VCaP (cell line): Measurements from ENCODE around the gene GAB2.
"Not testable (repeated sequence)": the region's sequence is repeated elsewhere in the genome, so short reads cannot be mapped to it uniquely, and the experiment has no call there.

Experiments used
- H3K27ac ChIP-seq: fragments of 450-650 bp; 2 replicates; pipeline ENCODE4 v1.5.1; 2017
- TF ChIP-seq, protein P1 (sequence below): fragments of 450-650 bp; conservative IDR thresholded peaks from 2 replicates; pipeline ENCODE4 v1.5.1; 2017; ENCODE audit warnings: mild to moderate bottlenecking, moderate library complexity

GAB2 gene

DNA sequence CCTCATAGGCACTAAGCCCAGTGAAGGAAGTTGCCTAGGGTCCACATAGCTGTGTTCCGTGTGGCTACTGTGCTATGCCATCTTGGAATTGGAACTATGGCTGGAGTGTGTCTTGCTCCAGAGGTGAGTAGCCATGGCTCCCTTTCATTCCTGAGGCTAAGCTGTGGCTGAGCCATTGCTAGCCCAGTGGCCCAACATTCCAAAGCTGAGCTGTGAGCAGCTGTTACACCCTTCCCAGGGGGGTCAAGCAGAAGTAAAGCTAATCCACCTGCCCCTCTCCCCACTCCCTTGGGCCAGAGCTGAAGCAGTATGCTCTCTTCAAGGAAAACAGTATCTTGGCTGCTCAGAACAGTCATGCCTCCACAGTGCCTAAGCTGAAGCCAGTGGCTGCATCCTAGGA, 177.8 kb downstream of the GAB2 start:
- TF ChIP-seq, protein P1, sequence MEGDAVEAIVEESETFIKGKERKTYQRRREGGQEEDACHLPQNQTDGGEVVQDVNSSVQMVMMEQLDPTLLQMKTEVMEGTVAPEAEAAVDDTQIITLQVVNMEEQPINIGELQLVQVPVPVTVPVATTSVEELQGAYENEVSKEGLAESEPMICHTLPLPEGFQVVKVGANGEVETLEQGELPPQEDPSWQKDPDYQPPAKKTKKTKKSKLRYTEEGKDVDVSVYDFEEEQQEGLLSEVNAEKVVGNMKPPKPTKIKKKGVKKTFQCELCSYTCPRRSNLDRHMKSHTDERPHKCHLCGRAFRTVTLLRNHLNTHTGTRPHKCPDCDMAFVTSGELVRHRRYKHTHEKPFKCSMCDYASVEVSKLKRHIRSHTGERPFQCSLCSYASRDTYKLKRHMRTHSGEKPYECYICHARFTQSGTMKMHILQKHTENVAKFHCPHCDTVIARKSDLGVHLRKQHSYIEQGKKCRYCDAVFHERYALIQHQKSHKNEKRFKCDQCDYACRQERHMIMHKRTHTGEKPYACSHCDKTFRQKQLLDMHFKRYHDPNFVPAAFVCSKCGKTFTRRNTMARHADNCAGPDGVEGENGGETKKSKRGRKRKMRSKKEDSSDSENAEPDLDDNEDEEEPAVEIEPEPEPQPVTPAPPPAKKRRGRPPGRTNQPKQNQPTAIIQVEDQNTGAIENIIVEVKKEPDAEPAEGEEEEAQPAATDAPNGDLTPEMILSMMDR = no peak
- no peak overlapping the region for H3K27ac ChIP-seq

DNA sequence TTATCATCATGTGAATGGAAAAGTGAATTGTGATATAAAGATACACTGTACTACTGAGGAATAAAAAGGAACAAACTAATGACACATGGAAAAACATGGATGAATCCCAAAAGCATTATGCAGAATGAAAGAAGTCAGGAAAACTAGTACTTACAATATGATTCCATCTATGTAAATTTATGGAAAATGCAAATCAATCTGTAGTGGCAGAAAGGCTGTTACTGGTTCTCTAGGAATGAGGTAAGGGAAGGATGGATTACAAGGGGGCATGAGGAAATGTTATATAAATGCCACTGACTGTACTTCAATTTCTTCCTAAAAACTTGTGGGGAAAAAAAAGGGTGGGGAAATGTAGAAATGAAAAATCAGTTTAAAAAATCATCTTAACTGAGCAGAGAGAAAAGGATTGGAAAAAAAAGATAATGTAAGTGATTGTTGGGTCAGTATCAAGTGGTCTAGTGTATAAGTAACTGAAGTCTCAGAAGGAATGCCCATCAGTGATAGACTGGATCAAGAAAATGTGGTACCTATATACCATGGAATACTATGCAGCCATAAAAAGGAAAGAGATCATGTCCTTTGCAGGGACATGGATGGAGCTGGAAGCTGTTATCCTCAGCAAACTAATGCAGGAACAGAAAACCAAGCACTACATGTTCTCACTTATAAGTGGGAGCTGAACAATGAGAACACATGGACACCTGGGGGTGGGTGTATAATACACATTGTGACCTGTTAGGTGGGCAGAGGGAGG, 180.2 kb downstream of the GAB2 start:
- TF ChIP-seq, protein P1 = no peak
- no peak overlapping the region for H3K27ac ChIP-seq

DNA sequence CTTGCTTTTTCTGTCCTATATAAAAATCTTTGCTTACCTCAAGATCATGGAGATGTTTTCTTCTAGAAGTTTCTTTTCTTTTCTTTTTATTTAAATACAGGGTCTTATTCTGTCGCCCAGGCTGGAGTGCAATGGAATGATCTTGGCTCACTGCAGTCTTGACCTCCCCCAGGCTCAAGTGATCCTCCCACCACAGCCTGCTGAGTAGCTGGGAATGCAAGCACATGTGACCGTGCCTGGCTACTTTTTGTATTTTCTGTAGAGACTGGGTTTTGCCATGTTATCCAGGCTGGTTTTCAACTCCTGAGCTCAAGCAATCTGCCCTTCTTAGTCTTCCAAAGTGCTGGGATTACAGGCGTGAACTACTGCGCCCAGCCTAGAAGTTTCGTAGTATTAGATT, 183.6 kb downstream of the GAB2 start:
- TF ChIP-seq, protein P1 = no peak
- no peak overlapping the region for H3K27ac ChIP-seq

DNA sequence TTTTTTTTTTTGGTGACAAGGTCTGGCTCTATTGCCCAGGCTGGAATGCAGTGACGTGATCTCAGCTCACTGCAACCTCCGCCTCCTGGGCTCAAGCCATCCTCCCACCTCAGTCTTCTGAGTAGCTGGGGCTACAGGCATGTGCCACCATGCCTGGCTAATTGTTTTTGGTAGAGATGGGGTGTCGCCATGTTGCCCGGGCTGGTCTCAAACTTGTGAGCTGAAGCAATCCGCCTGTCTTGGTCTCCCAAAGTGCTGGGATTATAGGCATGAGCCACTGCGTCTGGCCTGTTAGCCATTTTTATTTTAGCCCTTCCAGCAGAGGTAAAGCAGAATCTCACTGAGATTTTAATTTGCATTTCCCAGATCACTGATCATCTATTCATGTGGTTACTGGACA, 184.6 kb downstream of the GAB2 start:
- not testable (repeated sequence) for H3K27ac ChIP-seq

DNA sequence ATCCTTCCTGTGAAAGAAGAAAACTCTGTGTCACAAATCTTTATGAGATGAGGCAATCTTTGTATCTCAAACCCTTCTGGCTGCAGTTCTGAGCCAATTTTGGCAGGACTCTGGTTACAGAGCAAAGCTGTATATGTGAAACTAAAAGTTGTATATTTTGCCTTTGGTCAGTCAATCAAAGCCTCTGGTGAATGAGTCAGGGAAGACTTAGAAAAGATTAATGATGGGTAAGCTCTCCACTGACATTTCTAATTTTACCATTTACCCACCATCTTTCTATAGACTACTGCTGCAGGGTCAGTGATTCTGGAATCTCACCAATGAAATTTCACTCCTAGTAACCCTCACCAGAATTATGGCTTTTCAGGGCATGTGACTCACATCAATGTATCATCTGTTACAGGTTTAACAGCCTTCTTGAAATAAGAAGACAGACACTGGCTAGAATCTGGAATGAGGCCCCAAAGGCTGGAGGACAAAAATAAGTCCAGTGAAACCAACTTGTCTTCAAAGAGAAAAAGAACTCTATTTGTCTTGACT, 185.6 kb downstream of the GAB2 start:
- H3K27ac ChIP-seq = no peak overlapping the region
- TF ChIP-seq, protein P1 = no peak

DNA sequence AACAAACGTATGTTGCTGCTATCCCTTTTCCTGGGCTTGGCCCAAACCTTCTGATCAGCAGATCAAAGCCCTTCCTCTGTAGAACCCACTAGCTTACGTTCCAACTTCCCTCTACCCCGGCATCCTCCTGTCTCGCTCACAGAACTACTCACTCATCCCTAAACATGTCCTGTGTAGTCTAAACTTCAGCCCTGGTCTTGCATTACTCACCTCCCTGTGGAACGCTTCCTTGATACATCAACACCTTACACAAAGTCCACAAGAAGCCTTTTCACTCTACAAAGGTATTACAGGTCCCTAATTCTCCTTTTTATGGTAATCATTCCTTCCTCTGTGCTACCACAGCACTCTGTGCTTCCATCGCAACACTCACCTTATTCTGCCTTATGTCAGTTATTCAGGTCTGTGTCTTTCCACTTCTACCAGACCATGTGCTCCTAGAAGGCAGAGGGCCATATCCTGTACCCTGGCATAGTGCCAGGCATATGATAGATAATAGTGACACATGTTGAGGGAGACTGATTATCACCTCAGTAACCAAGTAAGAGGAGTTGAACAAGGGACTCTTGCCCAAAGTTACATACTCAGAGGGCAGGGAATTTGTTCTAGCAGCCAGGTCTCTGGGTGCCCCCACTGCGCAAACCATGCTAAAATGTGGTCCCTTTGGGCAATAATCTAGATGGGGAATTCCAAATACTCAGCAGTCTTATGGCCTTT, 187.3 kb downstream of the GAB2 start:
- TF ChIP-seq, protein P1 = no peak
- no peak overlapping the region for H3K27ac ChIP-seq

DNA sequence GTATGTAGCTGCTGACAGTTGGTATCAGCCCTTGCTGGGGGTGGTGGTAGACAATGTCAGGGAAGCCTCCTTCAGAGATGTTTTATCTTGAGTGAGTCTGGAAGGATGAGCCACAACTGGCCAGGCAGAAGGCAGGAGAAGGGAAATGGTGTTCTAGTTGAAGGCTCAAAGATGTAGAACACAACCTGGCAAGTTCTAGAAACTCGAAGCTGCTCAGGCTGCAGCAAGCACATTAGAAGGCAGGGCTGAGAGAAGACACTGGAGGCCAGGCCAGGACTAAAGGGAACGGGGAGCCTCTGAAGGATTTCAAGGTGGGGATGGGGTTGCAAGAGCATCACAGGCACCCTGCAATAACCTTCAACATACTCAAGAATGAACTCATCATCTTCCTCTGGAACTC, 188.5 kb downstream of the GAB2 start:
- TF ChIP-seq, protein P1 = no peak
- H3K27ac ChIP-seq = no peak overlapping the region

DNA sequence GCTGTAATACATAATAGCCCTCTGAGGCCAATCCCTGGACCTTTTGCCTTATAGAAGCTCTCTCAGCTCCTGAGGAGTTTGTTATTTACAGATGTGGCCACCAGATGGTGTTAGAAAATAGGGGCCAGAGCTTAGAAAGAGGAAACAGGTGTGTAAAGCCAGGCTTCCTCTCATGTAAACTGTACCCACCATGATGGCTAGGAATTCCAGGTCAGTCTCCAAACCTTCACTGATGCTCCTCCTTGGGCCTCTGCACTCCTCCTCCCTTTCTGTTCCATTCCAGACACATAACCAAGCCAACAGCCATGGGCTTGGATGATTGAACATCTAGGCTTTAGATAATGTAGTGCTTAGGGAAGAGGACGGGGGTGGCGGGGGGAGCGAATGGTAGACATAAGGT, 189.2 kb downstream of the GAB2 start:
- TF ChIP-seq, protein P1 = peak; percentile 87
- no peak overlapping the region for H3K27ac ChIP-seq
